Ovary (tissue), 3 donors: ENCODE results near the gene IL17RE.

Source experiments
- CTCF ChIP-seq, 3 donors: fragments of 450-650 bp in 2 of 3; fragments of 200-600 bp in 1 of 3; IDR thresholded peaks; one replicate each; pipeline versions ENCODE4 v1.5.1 to v1.8.0; 2016 to 2022; ENCODE audit warnings: antibody characterized with exemption in 3 of 3, mild to moderate bottlenecking in 1 of 3
- POLR2A ChIP-seq: fragments of 450-650 bp; IDR thresholded peaks from one replicate; pipeline ENCODE4 v1.6.1; 2017; ENCODE audit warnings: antibody characterized with exemption, mild to moderate bottlenecking, moderate library complexity
- donor health status: DM: no; HTN: no; CAD: no.

- TF ChIP-seq POLR2A (no peak), CTCF (IDR thresholded peaks at IDR 0.05) (no peak)
Observed at GRCh38 chr3:9951962-9952805, 49.5 kb downstream of the IL17RE start, which contains the start of gene PRRT3.
